IMR-90 (cell line): ENCODE results near the gene FBXW7.

Source experiments
- CTCF ChIP-seq: conservative IDR thresholded peaks from 2 replicates; pipeline ENCODE4 v1.5.1; 2012; ENCODE audit warnings: mild to moderate bottlenecking, low read depth, low read length, improper control_type of control experiment
- MAZ ChIP-seq: IDR thresholded peaks from 2 replicates; pipeline ENCODE4 v1.6.1; 2012; ENCODE audit warnings: low read depth, mild to moderate bottlenecking, low read length, improper control_type of control experiment, moderate library complexity, borderline replicate concordance
- NFE2L2 ChIP-seq: fragments of 150-350 bp; IDR thresholded peaks from 2 replicates; pipeline ENCODE4 v1.6.1; 2016; ENCODE audit warnings: low read depth, mild to moderate bottlenecking, low read length
- RFX5 ChIP-seq: IDR thresholded peaks from 2 replicates; pipeline ENCODE4 v1.8.0; 2012; ENCODE audit warnings: low read depth, mild to moderate bottlenecking, low read length, moderate library complexity

- TF ChIP-seq CTCF = no peak
- no peak for TF ChIP-seq RFX5
- no peak for TF ChIP-seq MAZ
- TF ChIP-seq NFE2L2 = no peak
Measured at GRCh38 chr4:152456609-152457008, 79.3 kb downstream of the FBXW7 start.
